ENCODE measurements around the gene TMEM151A.
"Not testable (repeated sequence)": the region's sequence is repeated elsewhere in the genome, so short reads cannot be mapped to it uniquely, and the experiment has no call there.

The TMEM151A gene

GRCh38 chr11:66267379-66268243 lies 24.1 kb upstream of the TMEM151A start:
- peak; percentile 95 for DNase-seq

- peak; percentile 100 for DNase-seq
These were observed 23.3 kb upstream of the TMEM151A start, which contains the start of gene RAB1B for GRCh38 chr11:66268244-66268951. Gene RAB1B, plus strand, starts transcription at chr11:66268639. Its CDS starts 41 bp downstream, at chr11:66268680.

GRCh38 chr11:66268952-66269905 lies 22.5 kb upstream of the TMEM151A start:
- DNase-seq = peak; percentile 54

GRCh38 chr11:66271816-66272215 lies 19.9 kb upstream of the TMEM151A start:
- DNase-seq = no peak

GRCh38 chr11:66272596-66272995 lies 19.1 kb upstream of the TMEM151A start:
- no peak for DNase-seq

GRCh38 chr11:66274219-66274618 lies 17.5 kb upstream of the TMEM151A start:
- DNase-seq = no peak

- no peak for DNase-seq
These were observed 16.3 kb upstream of the TMEM151A start for GRCh38 chr11:66275396-66275795.

GRCh38 chr11:66275984-66276612 lies 15.6 kb upstream of the TMEM151A start:
- DNase-seq = no peak

- DNase-seq = not testable (repeated sequence)
These were observed 15.1 kb upstream of the TMEM151A start for GRCh38 chr11:66276619-66277018.

DNA sequence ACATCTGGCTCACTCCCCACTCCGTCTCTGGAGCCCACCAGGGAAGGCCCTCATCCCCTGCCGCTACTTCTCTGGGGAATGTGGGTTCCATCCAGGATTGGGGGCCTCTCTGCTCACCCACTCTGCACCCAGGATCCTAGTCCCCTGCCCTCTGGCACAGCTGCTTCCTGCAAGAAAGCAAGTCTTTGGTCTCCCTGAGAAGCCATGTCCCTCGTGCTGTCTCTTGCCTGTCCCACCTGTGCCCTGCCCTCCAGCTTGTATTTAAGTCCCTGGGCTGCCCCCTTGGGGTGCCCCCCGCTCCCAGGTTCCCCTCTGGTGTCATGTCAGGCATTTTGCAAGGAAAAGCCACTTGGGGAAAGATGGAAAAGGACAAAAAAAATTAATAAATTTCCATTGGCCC lies 14.6 kb upstream of the TMEM151A start:
- not testable (repeated sequence) for DNase-seq

GRCh38 chr11:66277471-66278362 lies 14.0 kb upstream of the TMEM151A start, which contains the start of gene CNIH2:
Gene CNIH2, plus strand, starts transcription at chr11:66278175. Its CDS starts 282 bp downstream, at chr11:66278457.
- peak; percentile 59 for DNase-seq

DNA sequence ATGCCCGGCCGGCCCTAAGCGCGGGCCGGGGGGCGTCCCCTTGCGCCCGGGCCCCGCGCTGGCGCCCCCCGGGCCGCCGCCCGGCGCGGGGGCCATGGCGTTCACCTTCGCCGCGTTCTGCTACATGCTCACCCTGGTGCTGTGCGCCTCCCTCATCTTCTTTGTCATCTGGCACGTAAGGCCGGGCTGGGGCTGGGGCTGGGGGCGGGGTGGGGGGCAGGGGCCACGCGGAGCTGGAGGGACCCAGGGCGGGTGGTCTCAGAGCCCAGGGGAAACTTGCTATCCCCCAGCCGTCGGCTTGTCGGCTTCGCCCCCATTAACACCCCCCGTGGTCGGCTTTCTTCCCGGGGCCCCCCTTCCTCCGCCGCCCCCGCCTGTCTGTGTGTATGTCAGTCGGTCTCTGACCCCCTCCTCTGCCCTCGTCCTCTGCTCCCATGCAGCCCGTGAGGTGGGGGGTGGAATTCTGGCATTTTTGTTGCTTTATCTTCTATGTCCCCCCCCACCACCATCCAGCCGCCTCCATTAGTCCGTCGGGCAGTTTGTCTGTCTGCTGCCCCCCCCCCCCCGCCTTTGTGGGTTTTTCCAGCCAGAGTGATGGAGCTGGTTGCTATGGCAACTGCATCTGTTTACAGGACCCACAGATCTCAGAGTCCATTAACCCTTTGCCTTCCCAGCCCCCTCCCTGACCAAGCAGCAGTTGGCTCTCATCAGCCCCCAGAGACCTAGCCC lies 13.2 kb upstream of the TMEM151A start:
- DNase-seq = no peak

GRCh38 chr11:66279092-66279734 lies 12.5 kb upstream of the TMEM151A start:
- no peak for DNase-seq

DNA sequence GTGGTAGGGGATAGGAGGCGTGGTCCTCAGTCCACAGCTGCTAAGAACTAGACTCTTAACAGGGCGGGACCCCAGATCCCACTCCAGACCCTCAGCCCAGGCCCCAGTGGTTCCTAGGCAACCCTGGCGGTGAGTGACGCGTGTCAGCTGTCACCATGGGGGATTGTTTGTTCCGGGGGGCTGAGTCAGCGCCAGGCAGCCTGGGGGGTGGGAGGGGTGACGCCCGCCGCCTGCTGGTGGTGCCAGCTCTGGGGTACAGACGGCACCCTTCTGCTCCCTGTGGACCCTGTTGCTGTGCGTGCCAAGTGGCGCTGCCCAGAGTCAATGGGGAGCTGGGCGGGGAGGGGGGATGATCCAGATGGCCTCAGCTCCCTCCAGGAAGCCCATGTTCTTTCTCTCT lies 11.3 kb upstream of the TMEM151A start:
- DNase-seq = no peak

- DNase-seq = no peak
These were observed 10.7 kb upstream of the TMEM151A start for GRCh38 chr11:66281001-66281400.

- DNase-seq = no peak
These were observed 9.8 kb upstream of the TMEM151A start for GRCh38 chr11:66281776-66282467.

- peak; percentile 98 for DNase-seq
These were observed 8.9 kb upstream of the TMEM151A start for GRCh38 chr11:66282468-66283455.
